ENCODE results near the gene TUBB8. TPM values are rescaled to one million over a fixed set of nuclear protein-coding genes. Genes with fewer than 3 reads are reported as not detected.

Gene TUBB8
- total RNA-seq, result not detected

DNA sequence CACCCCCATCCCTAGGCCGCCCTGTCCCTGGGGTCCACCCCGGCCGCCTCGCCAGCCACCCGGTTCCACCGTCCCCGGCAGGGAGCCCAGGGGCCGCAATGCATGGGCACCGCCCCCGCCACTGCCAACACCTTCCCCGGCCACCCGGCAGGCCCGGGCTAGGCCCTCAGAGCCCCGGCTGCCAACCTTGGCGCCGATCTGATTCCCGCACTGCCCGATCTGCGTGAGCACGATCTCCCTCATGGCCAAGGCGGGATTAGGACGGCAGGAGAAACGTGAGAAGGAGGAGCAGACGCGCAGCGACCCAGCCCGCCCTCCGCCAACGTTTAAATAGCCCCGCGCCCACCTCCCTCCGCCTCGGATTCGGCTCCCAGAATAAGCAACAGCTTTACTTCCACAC lies at the start of gene TUBB8:
Gene TUBB8, minus strand, starts transcription at position 301 of the 400 bp plus-strand sequence. Its CDS starts 58 bp downstream, at position 243.
- 57 to 83% methylated on average over 33 to 34 of the region's 34 CpGs for WGBS, 2 donors
- TF ChIP-seq POLR2A (IDR thresholded peaks at IDR 0.05), result no peak
- TF ChIP-seq, protein P1, sequence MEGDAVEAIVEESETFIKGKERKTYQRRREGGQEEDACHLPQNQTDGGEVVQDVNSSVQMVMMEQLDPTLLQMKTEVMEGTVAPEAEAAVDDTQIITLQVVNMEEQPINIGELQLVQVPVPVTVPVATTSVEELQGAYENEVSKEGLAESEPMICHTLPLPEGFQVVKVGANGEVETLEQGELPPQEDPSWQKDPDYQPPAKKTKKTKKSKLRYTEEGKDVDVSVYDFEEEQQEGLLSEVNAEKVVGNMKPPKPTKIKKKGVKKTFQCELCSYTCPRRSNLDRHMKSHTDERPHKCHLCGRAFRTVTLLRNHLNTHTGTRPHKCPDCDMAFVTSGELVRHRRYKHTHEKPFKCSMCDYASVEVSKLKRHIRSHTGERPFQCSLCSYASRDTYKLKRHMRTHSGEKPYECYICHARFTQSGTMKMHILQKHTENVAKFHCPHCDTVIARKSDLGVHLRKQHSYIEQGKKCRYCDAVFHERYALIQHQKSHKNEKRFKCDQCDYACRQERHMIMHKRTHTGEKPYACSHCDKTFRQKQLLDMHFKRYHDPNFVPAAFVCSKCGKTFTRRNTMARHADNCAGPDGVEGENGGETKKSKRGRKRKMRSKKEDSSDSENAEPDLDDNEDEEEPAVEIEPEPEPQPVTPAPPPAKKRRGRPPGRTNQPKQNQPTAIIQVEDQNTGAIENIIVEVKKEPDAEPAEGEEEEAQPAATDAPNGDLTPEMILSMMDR (IDR thresholded peaks at IDR 0.05), result no peak
- intact Hi-C loops (cut with DNase I; ENCODE audit: low total_unique reads), result no loop called here
- DNase-seq (ENCODE audit: low spot score in 2 of 2), result no peak
- no peak within 1 kb of the TSS for H3K4me3 ChIP-seq (ENCODE audit: low read depth, poor library complexity, severe bottlenecking)

DNA sequence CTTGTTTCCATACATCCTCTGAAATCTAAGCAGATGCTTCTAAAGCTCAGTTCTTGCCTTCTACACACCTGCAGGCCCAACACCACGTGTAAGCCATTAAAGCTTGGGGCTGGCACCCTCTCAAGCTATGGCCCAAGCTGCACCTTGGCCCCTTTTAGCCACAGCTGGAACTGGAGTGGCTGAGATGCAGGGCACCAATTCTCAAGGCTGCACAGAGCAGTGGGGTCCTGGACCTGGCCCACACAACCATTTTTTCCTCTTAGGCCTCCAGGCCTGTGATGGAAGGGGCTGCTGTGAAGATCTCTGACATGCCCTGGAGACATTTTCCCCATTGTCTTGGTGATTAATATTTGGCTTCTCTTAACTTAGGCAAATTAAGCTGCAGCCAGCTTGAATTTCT lies 47.4 kb upstream of the TUBB8 start:
- intact Hi-C loops (cut with DNase I; ENCODE audit: low total_unique reads), result no loop called here
- H3K4me3 ChIP-seq (ENCODE audit: low read depth, poor library complexity, severe bottlenecking), result no peak overlapping the region
- no peak for DNase-seq (ENCODE audit: low spot score in 2 of 2)
- TF ChIP-seq, protein P1 (IDR thresholded peaks at IDR 0.05), result no peak
- TF ChIP-seq POLR2A (IDR thresholded peaks at IDR 0.05), result no peak
- WGBS, 2 donors, result 0% methylated on average over 1 of the region's 1 CpG

DNA sequence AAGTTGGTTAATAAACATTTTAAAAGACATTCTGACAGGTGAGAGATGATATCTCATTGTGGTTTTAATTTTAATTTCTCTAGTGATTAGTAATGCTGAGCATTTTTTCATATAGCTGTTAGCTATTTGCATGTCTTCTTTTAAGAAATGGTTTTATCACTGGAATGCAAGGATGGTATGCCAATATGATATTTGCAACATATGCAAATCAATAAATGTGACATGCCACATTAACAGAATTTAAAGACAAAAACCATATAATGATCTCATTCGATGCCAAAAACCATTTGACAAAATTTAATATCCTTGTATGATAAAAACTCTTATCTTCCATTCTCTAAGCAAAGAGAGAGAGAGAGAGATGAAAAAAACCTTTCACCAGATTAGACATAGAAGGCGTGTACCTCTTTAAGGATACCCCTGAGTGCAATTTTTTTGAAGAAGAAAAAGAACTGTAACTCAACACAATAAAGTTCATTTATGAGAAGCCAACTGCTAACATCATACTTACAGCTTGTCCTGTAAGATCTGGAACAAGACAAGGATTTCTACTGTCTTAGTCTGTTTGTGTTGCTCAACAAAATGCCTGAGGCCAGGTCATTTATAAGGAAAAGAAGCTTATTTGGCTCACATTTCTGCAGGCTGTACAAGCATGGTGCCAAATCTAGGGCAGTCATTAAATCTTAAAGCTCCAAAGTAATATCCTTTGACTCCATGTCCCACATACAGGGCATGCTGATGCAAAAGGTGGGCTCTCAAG lies 46.4 kb upstream of the TUBB8 start:
- intact Hi-C loops (cut with DNase I; ENCODE audit: low total_unique reads), result no loop called here
- 60 to 76% methylated on average over 2 of the region's 2 CpGs for WGBS, 2 donors
- TF ChIP-seq, protein P1 (IDR thresholded peaks at IDR 0.05), result no peak
- no peak for TF ChIP-seq POLR2A (IDR thresholded peaks at IDR 0.05)
- no peak for DNase-seq (ENCODE audit: low spot score in 2 of 2)
- no peak overlapping the region for H3K4me3 ChIP-seq (ENCODE audit: low read depth, poor library complexity, severe bottlenecking)

DNA sequence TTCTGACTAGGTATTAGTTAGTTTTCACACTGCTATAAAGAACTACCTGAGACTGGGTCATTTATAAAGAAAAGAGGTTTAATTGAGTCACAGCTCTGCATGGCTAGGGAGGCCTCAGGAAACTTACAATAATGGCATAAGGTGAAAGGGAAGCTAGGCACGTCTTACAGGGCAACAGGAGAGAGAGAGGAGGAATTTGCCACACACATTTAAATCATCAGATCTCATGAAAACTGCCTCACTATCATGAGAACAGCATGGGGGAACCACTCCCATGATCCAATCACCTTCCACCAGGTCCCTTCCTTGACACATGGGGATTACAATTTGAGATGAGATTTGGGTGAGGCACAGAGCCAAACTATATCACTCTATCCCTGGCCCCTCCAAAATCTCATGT lies 45.5 kb upstream of the TUBB8 start:
- H3K4me3 ChIP-seq (ENCODE audit: low read depth, poor library complexity, severe bottlenecking), result no peak overlapping the region
- intact Hi-C loops (cut with DNase I; ENCODE audit: low total_unique reads), result no loop called here
- WGBS, 2 donors, result 31 to 55% methylated on average over 1 of the region's 1 CpG
- TF ChIP-seq, protein P1 (IDR thresholded peaks at IDR 0.05), result no peak
- TF ChIP-seq POLR2A (IDR thresholded peaks at IDR 0.05), result no peak
- no peak for DNase-seq (ENCODE audit: low spot score in 2 of 2)

DNA sequence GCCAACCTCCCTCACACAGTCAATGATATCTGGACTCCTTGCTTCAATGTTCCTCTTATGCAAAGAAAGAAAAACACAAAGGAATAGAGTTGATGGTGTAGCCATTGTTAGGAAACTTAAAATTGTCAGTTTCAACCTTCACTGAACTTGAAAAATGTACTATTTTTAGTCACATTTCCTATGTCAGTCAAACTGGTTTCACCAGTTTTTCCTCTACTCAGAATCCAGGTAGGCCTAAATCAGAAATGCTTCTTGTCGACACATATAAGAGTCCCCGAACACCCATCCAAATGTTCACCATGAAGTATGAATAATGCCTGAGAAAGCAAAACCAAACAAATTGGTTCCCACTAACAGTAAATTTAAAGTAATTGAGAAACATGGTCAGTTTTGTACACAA lies 43.8 kb upstream of the TUBB8 start:
- TF ChIP-seq, protein P1 (IDR thresholded peaks at IDR 0.05), result no peak
- no peak for TF ChIP-seq POLR2A (IDR thresholded peaks at IDR 0.05)
- intact Hi-C loops (cut with DNase I; ENCODE audit: low total_unique reads), result no loop called here
- WGBS, 2 donors, result 40 to 53% methylated on average over 2 of the region's 2 CpGs
- H3K4me3 ChIP-seq (ENCODE audit: low read depth, poor library complexity, severe bottlenecking), result no peak overlapping the region
- no peak for DNase-seq (ENCODE audit: low spot score in 2 of 2)

DNA sequence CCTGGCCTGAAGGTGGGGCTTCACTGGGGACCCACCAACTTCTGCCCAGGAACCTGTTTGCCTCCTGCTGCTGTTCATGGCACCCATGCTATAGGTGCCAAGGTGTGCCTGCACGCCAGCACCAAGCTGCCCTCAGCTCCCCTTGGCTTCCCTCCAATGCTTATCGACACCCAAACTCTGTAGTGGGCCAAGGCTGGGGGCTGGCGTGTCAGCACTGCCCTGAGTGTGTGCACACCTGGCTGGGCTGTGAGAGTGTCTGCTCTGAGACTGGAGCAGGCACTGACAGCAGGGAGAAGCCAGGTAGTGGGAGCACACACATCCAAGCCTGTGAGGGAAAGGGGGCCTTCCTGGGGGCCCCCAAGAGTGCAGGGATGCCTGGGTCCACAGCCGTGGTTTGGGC lies 43.1 kb upstream of the TUBB8 start:
- DNase-seq (ENCODE audit: low spot score in 2 of 2), result no peak
- intact Hi-C loops (cut with DNase I; ENCODE audit: low total_unique reads), result no loop called here
- TF ChIP-seq POLR2A (IDR thresholded peaks at IDR 0.05), result no peak
- TF ChIP-seq, protein P1 (IDR thresholded peaks at IDR 0.05), result no peak
- H3K4me3 ChIP-seq (ENCODE audit: low read depth, poor library complexity, severe bottlenecking), result no peak overlapping the region
- 46 to 55% methylated on average over 3 to 4 of the region's 4 CpGs for WGBS, 2 donors

All from lower leg skin (tissue), 4 donors.